Right atrium auricular region (tissue), 2 donors: Measurements from ENCODE around the gene MYL6. TPM values are rescaled to one million over a fixed set of nuclear protein-coding genes. Genes with fewer than 3 reads are reported as not detected.

ENCODE experiments used
- DNase-seq: peaks from one replicate; pipeline ENCODE4 v3.0.0-alpha.2; 2019; ENCODE audit warnings: low spot score
- H3K27ac ChIP-seq, 2 donors: fragments of 200-600 bp; sonication (generic); 1 replicate in 1 of 2; 2 replicates in 1 of 2; pipeline ENCODE4 v1.5.1; 2016 to 2019
- H3K27me3 ChIP-seq, 2 donors: fragments of 200-600 bp; sonication (generic); one replicate each; pipeline versions ENCODE4 v1.5.1 to v1.6.0; 2017 to 2019
- H3K36me3 ChIP-seq: fragments of 200-600 bp; sonication (generic); one replicate; pipeline ENCODE4 v1.5.1; 2016
- H3K4me1 ChIP-seq, 2 donors: fragments of 200-600 bp; sonication (generic); one replicate each; pipeline versions ENCODE4 v1.5.1 to v1.6.0; 2017 to 2019
- H3K4me3 ChIP-seq, 2 donors: fragments of 200-600 bp; sonication (generic); 1 replicate in 1 of 2; 2 replicates in 1 of 2; pipeline ENCODE4 v1.5.1; 2017 to 2019; ENCODE audit warnings: mild to moderate bottlenecking in 1 of 2, moderate library complexity in 1 of 2
- H3K9me3 ChIP-seq, 2 donors: fragments of 200-600 bp; sonication (generic); one replicate each; pipeline ENCODE4 v1.5.1; 2019
- total RNA-seq, 2 donors: library from RNA; depleted of rRNA; stranded (reverse); fragments of >200 nt; gene quantifications; one replicate each; pipeline ENCODE4 v1.1.0, GENCODE V29; 2016
- TF ChIP-seq, protein P1 (sequence below), 2 donors: fragments of 200-600 bp; sonication (generic); IDR thresholded peaks; one replicate each; pipeline ENCODE4 v1.5.1; 2019; ENCODE audit warnings: antibody characterized with exemption in 2 of 2

The MYL6 gene
- total RNA-seq, 2 donors from 2014 or later: 567 to 1,179 TPM

DNA sequence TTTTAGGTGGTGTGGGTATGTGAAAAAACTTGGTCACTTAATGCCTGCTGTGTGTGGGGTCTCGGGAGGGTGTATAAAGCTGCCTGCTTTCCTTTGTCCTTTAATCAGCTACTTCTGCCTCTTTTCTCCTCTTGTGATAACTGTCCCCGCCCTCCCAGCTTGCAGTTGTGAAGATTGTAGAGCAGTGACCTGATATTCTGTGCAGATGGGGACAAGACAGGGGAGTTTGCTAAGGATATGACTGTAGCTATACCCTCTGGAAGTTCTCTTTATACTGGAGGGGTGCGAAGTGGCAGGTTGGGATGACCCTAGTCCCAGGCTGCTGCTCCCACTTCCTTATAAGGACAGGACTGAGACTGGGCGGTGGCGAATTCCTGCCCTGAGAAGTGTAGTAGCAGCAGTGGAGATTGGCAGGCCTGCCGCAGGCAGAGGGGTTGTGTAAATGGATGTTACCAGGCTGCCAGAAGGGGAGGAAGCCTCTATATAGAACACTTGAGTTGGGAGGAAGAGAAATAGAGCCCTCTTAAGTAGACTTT lies 835 bp downstream of the MYL6 start:
- Histone ChIP-seq H3K4me3 (peak overlapping the region; percentile 69 to 92), H3K27ac (peak overlapping the region; percentile 96 to 99), H3K27me3 (no peaks in the 10 kb centered on the region), H3K4me1 (peaks cover 0 to 41% of the 10 kb centered on the region in 2 donors), H3K9me3 (no peaks in the 10 kb centered on the region), H3K36me3 (peaks cover 47% of the 10 kb centered on the region)
- DNase-seq: peak; percentile 96
- TF ChIP-seq, protein P1, sequence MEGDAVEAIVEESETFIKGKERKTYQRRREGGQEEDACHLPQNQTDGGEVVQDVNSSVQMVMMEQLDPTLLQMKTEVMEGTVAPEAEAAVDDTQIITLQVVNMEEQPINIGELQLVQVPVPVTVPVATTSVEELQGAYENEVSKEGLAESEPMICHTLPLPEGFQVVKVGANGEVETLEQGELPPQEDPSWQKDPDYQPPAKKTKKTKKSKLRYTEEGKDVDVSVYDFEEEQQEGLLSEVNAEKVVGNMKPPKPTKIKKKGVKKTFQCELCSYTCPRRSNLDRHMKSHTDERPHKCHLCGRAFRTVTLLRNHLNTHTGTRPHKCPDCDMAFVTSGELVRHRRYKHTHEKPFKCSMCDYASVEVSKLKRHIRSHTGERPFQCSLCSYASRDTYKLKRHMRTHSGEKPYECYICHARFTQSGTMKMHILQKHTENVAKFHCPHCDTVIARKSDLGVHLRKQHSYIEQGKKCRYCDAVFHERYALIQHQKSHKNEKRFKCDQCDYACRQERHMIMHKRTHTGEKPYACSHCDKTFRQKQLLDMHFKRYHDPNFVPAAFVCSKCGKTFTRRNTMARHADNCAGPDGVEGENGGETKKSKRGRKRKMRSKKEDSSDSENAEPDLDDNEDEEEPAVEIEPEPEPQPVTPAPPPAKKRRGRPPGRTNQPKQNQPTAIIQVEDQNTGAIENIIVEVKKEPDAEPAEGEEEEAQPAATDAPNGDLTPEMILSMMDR (IDR thresholded peaks at IDR 0.05): no peak

DNA sequence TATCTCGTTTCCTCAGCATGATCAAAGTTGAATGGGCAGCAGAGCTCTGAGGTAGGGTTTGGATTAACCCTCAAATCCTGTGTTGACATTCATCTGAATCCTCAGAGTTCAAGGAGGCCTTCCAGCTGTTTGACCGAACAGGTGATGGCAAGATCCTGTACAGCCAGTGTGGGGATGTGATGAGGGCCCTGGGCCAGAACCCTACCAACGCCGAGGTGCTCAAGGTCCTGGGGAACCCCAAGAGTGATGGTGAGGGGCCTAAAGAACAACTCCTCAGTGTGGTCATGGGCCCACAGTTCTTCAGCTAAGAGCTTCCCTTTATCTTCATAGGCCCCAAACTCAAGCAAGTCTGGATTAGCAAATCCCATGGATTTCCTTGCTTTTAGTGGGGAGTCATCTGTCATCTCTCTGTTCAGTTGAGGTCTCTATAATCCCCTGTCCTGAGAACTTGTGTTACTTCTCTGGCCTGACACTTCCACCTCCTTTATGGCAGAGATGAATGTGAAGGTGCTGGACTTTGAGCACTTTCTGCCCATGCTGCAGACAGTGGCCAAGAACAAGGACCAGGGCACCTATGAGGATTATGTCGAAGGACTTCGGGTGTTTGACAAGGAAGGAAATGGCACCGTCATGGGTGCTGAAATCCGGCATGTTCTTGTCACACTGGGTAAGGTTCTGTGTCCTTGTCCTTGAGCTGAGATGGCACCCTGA lies 1.5 kb downstream of the MYL6 start:
- no peak for DNase-seq
- peaks cover 53% of the 10 kb centered on the region for H3K36me3 ChIP-seq
- no peaks in the 10 kb centered on the region for H3K9me3 ChIP-seq
- peak overlapping the region; percentile 96 to 99 for H3K27ac ChIP-seq
- no peaks in the 10 kb centered on the region for H3K27me3 ChIP-seq
- H3K4me3 ChIP-seq: peak overlapping the region; percentile 69 to 92
- TF ChIP-seq, protein P1 (IDR thresholded peaks at IDR 0.05): no peak
- H3K4me1 ChIP-seq: peaks cover 0 to 41% of the 10 kb centered on the region in 2 donors

DNA sequence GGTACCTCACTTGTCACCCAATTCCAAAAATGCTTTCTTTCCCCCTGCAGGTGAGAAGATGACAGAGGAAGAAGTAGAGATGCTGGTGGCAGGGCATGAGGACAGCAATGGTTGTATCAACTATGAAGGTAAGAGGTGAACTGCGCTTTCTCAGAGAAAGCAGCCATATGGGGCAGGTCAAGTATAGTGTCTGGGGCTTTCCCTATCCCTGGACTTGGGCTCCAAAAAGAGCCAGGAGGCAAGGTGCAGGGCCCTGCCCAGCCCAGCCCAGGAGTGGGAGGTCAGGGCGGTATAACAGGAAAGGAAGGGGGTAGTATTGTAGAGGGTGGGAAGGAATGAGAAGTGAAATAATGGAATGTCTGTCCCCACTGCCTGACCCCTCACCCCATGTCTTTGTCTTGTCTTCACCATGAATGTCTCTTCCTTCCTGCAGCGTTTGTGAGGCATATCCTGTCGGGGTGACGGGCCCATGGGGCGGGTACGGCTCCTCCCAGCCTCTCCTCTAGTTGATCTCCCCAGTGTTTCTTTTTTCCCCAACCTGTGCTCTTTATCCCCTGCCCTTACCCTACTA lies 2.1 kb downstream of the MYL6 start:
- Histone ChIP-seq H3K9me3 (no peaks in the 10 kb centered on the region), H3K27me3 (no peaks in the 10 kb centered on the region), H3K4me3 (peak overlapping the region; percentile 69 to 92), H3K4me1 (peaks cover 0 to 41% of the 10 kb centered on the region in 2 donors), H3K36me3 (peaks cover 60% of the 10 kb centered on the region), H3K27ac (peak overlapping the region; percentile 96 to 99)
- TF ChIP-seq, protein P1 (IDR thresholded peaks at IDR 0.05): no peak
- no peak for DNase-seq

GRCh38 chr12:56160894-56161689 lies 2.9 kb downstream of the MYL6 start:
- TF ChIP-seq, protein P1 (IDR thresholded peaks at IDR 0.05): no peak
- Histone ChIP-seq H3K4me3 (peak overlapping the region; percentile 69 to 92), H3K36me3 (peaks cover 68% of the 10 kb centered on the region), H3K27me3 (no peaks in the 10 kb centered on the region), H3K27ac (peak overlapping the region; percentile 96 to 99), H3K9me3 (no peaks in the 10 kb centered on the region), H3K4me1 (peaks cover 0 to 41% of the 10 kb centered on the region in 2 donors)
- DNase-seq: no peak

DNA sequence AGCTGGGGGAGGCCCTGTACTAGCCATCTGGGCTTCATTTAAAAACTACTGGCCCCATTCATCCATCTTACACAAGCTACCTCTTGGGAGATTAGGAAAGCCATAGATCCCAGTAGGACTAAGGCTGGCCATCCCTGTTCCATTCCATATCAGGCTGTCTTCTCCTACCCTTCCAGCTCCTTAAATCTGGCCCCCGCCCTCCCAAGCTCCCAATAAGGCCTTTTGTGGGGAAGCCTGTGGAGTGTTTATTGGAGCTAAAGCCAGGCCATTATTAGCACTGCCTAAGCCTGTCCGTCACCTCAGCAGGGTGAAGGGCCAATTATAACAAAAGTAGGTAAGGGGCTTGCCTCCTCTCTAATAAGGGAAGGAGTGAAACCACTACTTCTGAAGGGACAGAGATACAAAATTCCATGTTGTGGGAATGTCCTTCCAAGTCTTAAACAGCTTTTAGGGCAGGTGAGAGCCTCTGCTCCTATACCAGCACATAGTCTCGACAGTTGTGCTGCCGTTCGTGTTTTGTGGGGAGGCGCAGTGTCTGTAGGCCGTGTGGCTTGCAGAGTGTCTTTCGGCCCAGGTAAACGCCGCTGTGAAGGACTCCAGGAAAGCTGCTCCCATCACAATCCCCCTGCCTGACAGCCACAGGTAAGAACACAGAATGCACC lies 3.7 kb downstream of the MYL6 start:
- TF ChIP-seq, protein P1 (IDR thresholded peaks at IDR 0.05): no peak
- Histone ChIP-seq H3K4me1 (peaks cover 0 to 40% of the 10 kb centered on the region in 2 donors), H3K4me3 (peak overlapping the region; percentile 69 to 92)

More for the DNA sequence above, 3.7 kb downstream of the MYL6 start:
- Histone ChIP-seq H3K27ac (peak overlapping the region; percentile 96 to 99), H3K9me3 (no peaks in the 10 kb centered on the region), H3K27me3 (no peaks in the 10 kb centered on the region), H3K36me3 (peaks cover 75% of the 10 kb centered on the region)
- DNase-seq: no peak
